Measurements from ENCODE around the gene PNLIPRP1. TPM values are rescaled to one million over a fixed set of nuclear protein-coding genes. Genes with fewer than 3 reads are reported as not detected.

Gene PNLIPRP1
- total RNA-seq (not detected in 2 replicates), polyA plus RNA-seq (0.39 TPM in 1 of 2 replicates, not detected in the other)

- no peak for DNase-seq (ENCODE audit: low spot score)
- no peaks in the 10 kb centered on the region for H3K9me3 ChIP-seq (ENCODE audit: low read depth)
- peaks cover 5% of the 10 kb centered on the region for H3K4me1 ChIP-seq (ENCODE audit: insufficient read depth)
- H2AFZ ChIP-seq, result no peak within 1 kb of the TSS
- no peaks in the 10 kb centered on the region for H3K9me2 ChIP-seq (replicated peaks; ENCODE audit: insufficient read depth)
- no peaks in the 10 kb centered on the region for H3K79me2 ChIP-seq
- WGBS (ENCODE audit: low lambda C conversion rate, missing lambda C conversion rate), result 78% methylated on average over 9 of the region's 9 CpGs
- no peak within 1 kb of the TSS for H3K4me3 ChIP-seq
- no peak for TF ChIP-seq EZH2 (IDR thresholded peaks at IDR 0.05; ENCODE audit: borderline replicate concordance)
- no peak for TF ChIP-seq EZH2phosphoT487 (IDR thresholded peaks at IDR 0.05; ENCODE audit: low read depth, severe bottlenecking, unreplicated experiment)
- TF ChIP-seq, protein P1, sequence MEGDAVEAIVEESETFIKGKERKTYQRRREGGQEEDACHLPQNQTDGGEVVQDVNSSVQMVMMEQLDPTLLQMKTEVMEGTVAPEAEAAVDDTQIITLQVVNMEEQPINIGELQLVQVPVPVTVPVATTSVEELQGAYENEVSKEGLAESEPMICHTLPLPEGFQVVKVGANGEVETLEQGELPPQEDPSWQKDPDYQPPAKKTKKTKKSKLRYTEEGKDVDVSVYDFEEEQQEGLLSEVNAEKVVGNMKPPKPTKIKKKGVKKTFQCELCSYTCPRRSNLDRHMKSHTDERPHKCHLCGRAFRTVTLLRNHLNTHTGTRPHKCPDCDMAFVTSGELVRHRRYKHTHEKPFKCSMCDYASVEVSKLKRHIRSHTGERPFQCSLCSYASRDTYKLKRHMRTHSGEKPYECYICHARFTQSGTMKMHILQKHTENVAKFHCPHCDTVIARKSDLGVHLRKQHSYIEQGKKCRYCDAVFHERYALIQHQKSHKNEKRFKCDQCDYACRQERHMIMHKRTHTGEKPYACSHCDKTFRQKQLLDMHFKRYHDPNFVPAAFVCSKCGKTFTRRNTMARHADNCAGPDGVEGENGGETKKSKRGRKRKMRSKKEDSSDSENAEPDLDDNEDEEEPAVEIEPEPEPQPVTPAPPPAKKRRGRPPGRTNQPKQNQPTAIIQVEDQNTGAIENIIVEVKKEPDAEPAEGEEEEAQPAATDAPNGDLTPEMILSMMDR (IDR thresholded peaks at IDR 0.05; ENCODE audit: poor library complexity), result no peak
- H3K4me2 ChIP-seq, result no peak within 1 kb of the TSS
- H3K27ac ChIP-seq, result no peak within 1 kb of the TSS
- H3K27me3 ChIP-seq, result peaks cover 10% of the 10 kb centered on the region
- H4K20me1 ChIP-seq (ENCODE audit: insufficient read depth, poor library complexity, severe bottlenecking), result no peaks in the 10 kb centered on the region
- H3K36me3 ChIP-seq (replicated peaks; ENCODE audit: insufficient read depth, low read depth), result no peaks in the 10 kb centered on the region
These were observed at the start of gene PNLIPRP1 for GRCh38 chr10:116590590-116591444. Gene PNLIPRP1 (plus strand): TSS chr10:116590959. CDS start chr10:116591130, 171 bp downstream.

DNA sequence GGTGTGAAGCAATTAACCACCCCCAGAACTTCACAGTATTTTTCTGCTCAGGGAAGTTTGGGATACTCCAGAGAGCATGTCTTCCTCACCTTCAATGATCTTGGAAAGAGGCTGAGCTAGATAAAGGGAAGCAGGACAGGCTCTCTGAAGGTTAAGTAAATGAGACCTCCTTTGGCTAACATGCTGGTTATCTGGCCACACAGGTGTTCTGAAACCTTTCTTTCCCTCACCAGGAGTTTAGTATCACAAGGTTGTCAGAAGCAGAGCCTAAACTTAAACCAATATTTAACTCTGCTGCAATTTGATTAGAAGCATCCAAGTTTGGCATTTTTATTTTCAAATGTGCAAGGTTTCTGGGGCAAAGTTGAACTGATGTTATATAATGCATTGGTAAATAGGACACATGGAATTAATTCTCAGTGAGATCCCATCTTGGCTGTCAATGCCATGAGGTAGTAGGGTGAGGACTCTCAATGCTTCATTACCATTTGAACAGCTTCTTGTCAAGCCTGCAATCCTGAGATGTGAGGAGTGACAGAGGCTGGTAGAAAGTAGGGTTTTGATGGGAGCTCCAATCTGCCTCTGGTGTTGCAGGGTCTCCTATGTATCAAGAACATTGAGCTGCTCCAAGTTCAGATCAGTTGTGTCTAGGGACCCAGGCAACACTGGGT, 48.6 kb upstream of the PNLIPRP1 start:
- Histone ChIP-seq H3K4me3 (no peak overlapping the region), H3K79me2 (no peaks in the 10 kb centered on the region), H3K36me3 (replicated peaks; ENCODE audit: insufficient read depth, low read depth) (no peaks in the 10 kb centered on the region), H3K9me3 (ENCODE audit: low read depth) (no peaks in the 10 kb centered on the region), H3K4me2 (no peak overlapping the region), H3K27ac (no peak overlapping the region), H3K9me2 (replicated peaks; ENCODE audit: insufficient read depth) (no peaks in the 10 kb centered on the region), H4K20me1 (ENCODE audit: insufficient read depth, poor library complexity, severe bottlenecking) (no peaks in the 10 kb centered on the region), H3K27me3 (no peaks in the 10 kb centered on the region), H2AFZ (no peak overlapping the region), H3K4me1 (ENCODE audit: insufficient read depth) (no peaks in the 10 kb centered on the region)
- no peak for DNase-seq (ENCODE audit: low spot score)
- TF ChIP-seq, protein P1 (IDR thresholded peaks at IDR 0.05; ENCODE audit: poor library complexity), result no peak
- no peak for TF ChIP-seq EZH2 (IDR thresholded peaks at IDR 0.05; ENCODE audit: borderline replicate concordance)
- no peak for TF ChIP-seq EZH2phosphoT487 (IDR thresholded peaks at IDR 0.05; ENCODE audit: low read depth, severe bottlenecking, unreplicated experiment)

- H4K20me1 ChIP-seq (ENCODE audit: insufficient read depth, poor library complexity, severe bottlenecking), result no peaks in the 10 kb centered on the region
- no peak overlapping the region for H2AFZ ChIP-seq
- no peaks in the 10 kb centered on the region for H3K27me3 ChIP-seq
- no peak overlapping the region for H3K4me3 ChIP-seq
- H3K4me1 ChIP-seq (ENCODE audit: insufficient read depth), result no peaks in the 10 kb centered on the region
- no peak for DNase-seq (ENCODE audit: low spot score)
- no peaks in the 10 kb centered on the region for H3K9me3 ChIP-seq (ENCODE audit: low read depth)
- TF ChIP-seq EZH2phosphoT487 (IDR thresholded peaks at IDR 0.05; ENCODE audit: low read depth, severe bottlenecking, unreplicated experiment) (no peak), EZH2 (IDR thresholded peaks at IDR 0.05; ENCODE audit: borderline replicate concordance) (no peak)
- TF ChIP-seq, protein P1 (IDR thresholded peaks at IDR 0.05; ENCODE audit: poor library complexity), result no peak
- H3K36me3 ChIP-seq (replicated peaks; ENCODE audit: insufficient read depth, low read depth), result no peaks in the 10 kb centered on the region
- no peaks in the 10 kb centered on the region for H3K79me2 ChIP-seq
- no peaks in the 10 kb centered on the region for H3K9me2 ChIP-seq (replicated peaks; ENCODE audit: insufficient read depth)
- 97% methylated on average over 1 of the region's 1 CpG for WGBS (ENCODE audit: low lambda C conversion rate, missing lambda C conversion rate)
- H3K27ac ChIP-seq, result no peak overlapping the region
- H3K4me2 ChIP-seq, result no peak overlapping the region
These were observed 45.6 kb upstream of the PNLIPRP1 start for GRCh38 chr10:116545122-116545521.

Measured in hepatocyte (in vitro differentiated cells).